Right forelimb (tissue), 1 donor: Measurements from ENCODE around the gene BACH2.
"Not testable (repeated sequence)": the region's sequence is repeated elsewhere in the genome, so short reads cannot be mapped to it uniquely, and the experiment has no call there.

ENCODE experiments used
- DNase-seq: peaks from one replicate; pipeline ENCODE4 v3.0.0-alpha.2; 2018

BACH2 gene

GRCh38 chr6:90054193-90054592 is 242.4 kb downstream of the BACH2 start:
- not testable (repeated sequence) for DNase-seq

- DNase-seq, result no peak
Measured at GRCh38 chr6:90053614-90054013, 243.0 kb downstream of the BACH2 start.

GRCh38 chr6:90049295-90049694 is 247.3 kb downstream of the BACH2 start:
- no peak for DNase-seq

- no peak for DNase-seq
Measured at GRCh38 chr6:90048206-90048967, 248.3 kb downstream of the BACH2 start.

- DNase-seq, result no peak
Measured at GRCh38 chr6:90045535-90045934, 251.1 kb downstream of the BACH2 start.

GRCh38 chr6:90044833-90045381 is 251.7 kb downstream of the BACH2 start:
- no peak for DNase-seq

- no peak for DNase-seq
Measured at GRCh38 chr6:90044182-90044832, 252.3 kb downstream of the BACH2 start.

- no peak for DNase-seq
Measured at GRCh38 chr6:90040931-90041330, 255.7 kb downstream of the BACH2 start.

- DNase-seq, result no peak
Measured at GRCh38 chr6:90039911-90040310, 256.7 kb downstream of the BACH2 start.

- no peak for DNase-seq
Measured at GRCh38 chr6:90038961-90039653, 257.5 kb downstream of the BACH2 start.

- no peak for DNase-seq
Measured at GRCh38 chr6:90036963-90037362, 259.7 kb downstream of the BACH2 start.

- DNase-seq, result no peak
Measured at GRCh38 chr6:90035047-90035723, 261.5 kb downstream of the BACH2 start.

- no peak for DNase-seq
Measured at GRCh38 chr6:90033746-90034271, 262.8 kb downstream of the BACH2 start.

GRCh38 chr6:90032489-90033212 is 264.0 kb downstream of the BACH2 start:
- DNase-seq, result not testable (repeated sequence)

- no peak for DNase-seq
Measured at GRCh38 chr6:90028995-90029635, 267.5 kb downstream of the BACH2 start.

- no peak for DNase-seq
Measured at GRCh38 chr6:90028066-90028778, 268.4 kb downstream of the BACH2 start.

- DNase-seq, result no peak
Measured at GRCh38 chr6:90026216-90026615, 270.4 kb downstream of the BACH2 start.

GRCh38 chr6:90025523-90026061 is 271.1 kb downstream of the BACH2 start:
- no peak for DNase-seq

- DNase-seq, result no peak
Measured at GRCh38 chr6:90024633-90025032, 272.0 kb downstream of the BACH2 start.

- no peak for DNase-seq
Measured at GRCh38 chr6:90021711-90022110, 274.9 kb downstream of the BACH2 start.

- DNase-seq, result no peak
Measured at GRCh38 chr6:90020746-90021145, 275.9 kb downstream of the BACH2 start.
